Stomach (tissue), 9 donors: ENCODE data around the gene FAM229A. TPM values are rescaled to one million over a fixed set of nuclear protein-coding genes. Genes with fewer than 3 reads are reported as not detected.

Source experiments
- DNase-seq, 2 donors: peaks; one replicate each; pipeline versions ENCODE4 v3.0.0 to v3.0.0-alpha.2; 2013 to 2019
- H3K27ac ChIP-seq, 5 donors: fragments of 200-600 bp in 4 of 5; sonication (generic) in 4 of 5; one replicate each; pipeline ENCODE4 v1.5.1; 2013 to 2019; ENCODE audit warnings: mild to moderate bottlenecking in 1 of 5, moderate library complexity in 1 of 5
- H3K27me3 ChIP-seq, 3 donors: fragments of 200-600 bp; sonication (generic); one replicate each; pipeline ENCODE4 v1.5.1; 2017 to 2019; ENCODE audit warnings: mixed run types in 1 of 3
- H3K36me3 ChIP-seq, 4 donors: fragments of 200-600 bp; sonication (generic); 1 replicate in 3 of 4; 2 replicates in 1 of 4; pipeline ENCODE4 v1.5.1; 2016 to 2019
- H3K4me1 ChIP-seq, 4 donors: fragments of 200-600 bp; sonication (generic); one replicate each; pipeline ENCODE4 v1.5.1; 2016 to 2019
- H3K4me3 ChIP-seq, 4 donors: fragments of 200-600 bp; sonication (generic) in 3 of 4; one replicate each; pipeline ENCODE4 v1.5.1; 2016 to 2019; ENCODE audit warnings: mild to moderate bottlenecking in 1 of 4
- H3K9me3 ChIP-seq, 4 donors: fragments of 200-600 bp; sonication (generic); one replicate each; pipeline ENCODE4 v1.5.1; 2016 to 2019
- CTCF ChIP-seq, 7 experiments: fragments of 450-650 bp in 4 of 7; fragments of 200-600 bp in 3 of 7; sonication (generic) in 3 of 7; IDR thresholded peaks; one replicate each; pipeline ENCODE4 v1.5.1; 2016 to 2019; ENCODE audit warnings: antibody characterized with exemption in 7 of 7, control low read depth in 2 of 7, mild to moderate bottlenecking in 1 of 7
- EP300 ChIP-seq: sonication (generic); formaldehyde crosslinking; IDR thresholded peaks from one replicate; pipeline ENCODE4 v1.6.1; 2017; ENCODE audit warnings: antibody characterized with exemption
- POLR2A ChIP-seq, 4 donors: fragments of 450-650 bp; IDR thresholded peaks; one replicate each; pipeline ENCODE4 v1.6.1; 2016; ENCODE audit warnings: antibody characterized with exemption in 4 of 4, control low read depth in 2 of 4, mild to moderate bottlenecking in 1 of 4, moderate library complexity in 1 of 4
- POLR2AphosphoS5 ChIP-seq, 3 donors: sonication (generic); formaldehyde crosslinking; IDR thresholded peaks; one replicate each; pipeline ENCODE4 v1.6.1; 2016; ENCODE audit warnings: antibody characterized with exemption in 3 of 3
- WGBS, 5 donors: extraction: QIAGEN DNeasy Blood & Tissue Kit in 3 of 5; methylation state at CpG; one replicate each; pipeline versions ENCODE4 v1.1.5 to v1.1.7; 2013 to 2018; 5-methylcytosine and 5-hydroxymethylcytosine counted together
- intact Hi-C: fragments of 100-400 bp; cut with DNase I; formaldehyde crosslinking; loops from one replicate; pipeline ENCODE4 v1.15.1; 2023; ENCODE audit warnings: low total_unique reads
- polyA plus RNA-seq, 3 donors: library from polyadenylated mRNA; stranded (reverse); fragments of 200-250 nt; gene quantifications; one replicate each; pipeline ENCODE4 v1.2.3, GENCODE V29; 2013
- total RNA-seq, 5 donors: library from RNA; depleted of rRNA; stranded (reverse); fragments of >200 nt; gene quantifications; one replicate each; pipeline versions ENCODE4 v1.1.0 to v1.2.3, GENCODE V29; 2014 to 2016
- donor health status: healthy with polysubstance abuse.
- donor health status: Bipolar disorder and iron deficiency.
- donor health status: healthy.

FAM229A gene
- total and polyA plus RNA-seq, 8 donors: 2.2 to 21.6 (median 8.8) TPM

- no peak for DNase-seq
- Histone ChIP-seq H3K27ac (peak overlapping the region in 1 of 5 donors; percentile 50), H3K4me3 (no peak overlapping the region), H3K36me3 (no peaks in the 10 kb centered on the region), H3K4me1 (peaks cover 9 to 52% (median 22%) of the 10 kb centered on the region in 4 donors), H3K9me3 (no peaks in the 10 kb centered on the region), H3K27me3 (no peaks in the 10 kb centered on the region)
- no peak for TF ChIP-seq POLR2AphosphoS5 (IDR thresholded peaks at IDR 0.05)
- no peak for TF ChIP-seq CTCF (IDR thresholded peaks at IDR 0.05)
- no peak for TF ChIP-seq EP300
- no peak for TF ChIP-seq POLR2A (IDR thresholded peaks at IDR 0.05)
- intact Hi-C loops: no loop called here
- 90 to 94% (median 92%) methylated on average over 10 of the region's 10 CpGs for WGBS, 5 donors
Measured at GRCh38 chr1:32342704-32343103, 19.6 kb downstream of the FAM229A start.

- DNase-seq: peak in 1 of 2 donors; percentile 66
- 38 to 61% (median 45%) methylated on average over 5 of the region's 5 CpGs for WGBS, 5 donors
- Histone ChIP-seq H3K4me3 (no peak overlapping the region), H3K36me3 (no peaks in the 10 kb centered on the region), H3K27ac (peak overlapping the region in 2 of 5 donors; percentile 50 to 59), H3K4me1 (peaks cover 14 to 59% (median 29%) of the 10 kb centered on the region in 4 donors), H3K27me3 (no peaks in the 10 kb centered on the region), H3K9me3 (no peaks in the 10 kb centered on the region)
- TF ChIP-seq POLR2A (IDR thresholded peaks at IDR 0.05): no peak
- no peak for TF ChIP-seq CTCF (IDR thresholded peaks at IDR 0.05)
- TF ChIP-seq POLR2AphosphoS5 (IDR thresholded peaks at IDR 0.05): no peak
- no peak for TF ChIP-seq EP300
- intact Hi-C loops: no loop called here
Measured at GRCh38 chr1:32341971-32342370, 20.3 kb downstream of the FAM229A start.

- H3K36me3 ChIP-seq: no peaks in the 10 kb centered on the region
- H3K4me3 ChIP-seq: no peak overlapping the region
- H3K27me3 ChIP-seq: no peaks in the 10 kb centered on the region
- no peak for TF ChIP-seq POLR2A (IDR thresholded peaks at IDR 0.05)
- TF ChIP-seq CTCF (IDR thresholded peaks at IDR 0.05): no peak
- no peak for TF ChIP-seq EP300
- TF ChIP-seq POLR2AphosphoS5 (IDR thresholded peaks at IDR 0.05): no peak
- intact Hi-C loops: no loop called here
- peaks cover 19 to 66% (median 36%) of the 10 kb centered on the region in 4 donors for H3K4me1 ChIP-seq
- 88 to 97% (median 92%) methylated on average over 11 of the region's 11 CpGs for WGBS, 5 donors
- no peaks in the 10 kb centered on the region for H3K9me3 ChIP-seq
- peak overlapping the region in 2 of 5 donors; percentile 50 to 59 for H3K27ac ChIP-seq
- peak in 1 of 2 donors; percentile 11 for DNase-seq
Measured at GRCh38 chr1:32341186-32341757, 21.0 kb downstream of the FAM229A start.

GRCh38 chr1:32339363-32339978, 22.8 kb downstream of the FAM229A start:
- WGBS, 5 donors: 68 to 83% (median 75%) methylated on average over 5 of the region's 5 CpGs
- peaks cover 25 to 67% (median 41%) of the 10 kb centered on the region in 4 donors for H3K4me1 ChIP-seq
- no peaks in the 10 kb centered on the region for H3K36me3 ChIP-seq
- H3K4me3 ChIP-seq: no peak overlapping the region
- H3K27ac ChIP-seq: no peak overlapping the region
- intact Hi-C loops: no loop called here
- no peaks in the 10 kb centered on the region for H3K9me3 ChIP-seq
- peaks cover 0 to 3% (median 0%) of the 10 kb centered on the region in 3 donors for H3K27me3 ChIP-seq
- DNase-seq: no peak
- TF ChIP-seq POLR2A (IDR thresholded peaks at IDR 0.05): no peak
- TF ChIP-seq CTCF (IDR thresholded peaks at IDR 0.05): no peak
- TF ChIP-seq POLR2AphosphoS5 (IDR thresholded peaks at IDR 0.05): no peak
- no peak for TF ChIP-seq EP300
